ENCODE measurements around the gene SNRNP200. TPM values are rescaled to one million over a fixed set of nuclear protein-coding genes. Genes with fewer than 3 reads are reported as not detected.

Gene SNRNP200
- total and polyA plus RNA-seq, 11 donors, result 38.8 to 85.5 (median 66.6) TPM

DNA sequence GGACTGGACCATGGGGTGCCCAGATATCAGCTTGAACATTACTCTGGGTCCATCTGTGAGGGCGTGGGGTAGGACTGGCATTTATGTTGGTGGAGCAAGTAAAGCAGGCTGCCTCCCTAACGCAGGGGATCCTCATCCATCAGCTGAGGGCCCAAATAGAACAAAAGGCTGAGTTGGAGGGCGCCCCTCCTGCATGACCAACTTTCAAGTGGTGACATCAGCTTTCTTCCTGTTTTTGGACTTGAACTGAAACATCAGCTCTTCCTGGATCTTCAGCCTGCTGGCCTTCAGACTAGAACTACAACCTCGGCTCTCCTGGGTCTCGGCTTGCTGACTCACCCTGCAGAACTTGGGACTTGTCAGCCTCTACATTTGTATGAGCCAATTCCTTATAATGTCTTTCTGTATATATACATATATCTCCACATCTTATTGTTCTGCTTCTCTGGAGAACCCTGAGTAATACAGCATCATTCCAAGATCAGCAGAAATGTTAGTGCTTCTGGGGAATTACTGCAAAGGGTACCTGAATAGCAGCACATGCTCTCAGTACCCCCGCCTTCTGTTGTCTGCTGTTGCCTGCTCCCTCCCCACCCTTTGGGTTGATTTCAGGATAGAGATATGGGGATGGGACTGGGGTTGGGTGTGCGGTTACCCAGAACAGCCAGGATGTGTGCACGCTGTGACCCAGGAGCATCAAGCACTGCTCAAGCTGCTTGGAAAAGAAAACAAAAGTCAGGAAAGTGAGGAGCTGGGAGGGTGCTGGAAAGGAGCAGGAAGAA lies 59.5 kb downstream of the SNRNP200 start:
- Histone ChIP-seq H3K27me3 (no peaks in the 10 kb centered on the region), H3K4me3 (no peak overlapping the region), H3K9me3 (no peaks in the 10 kb centered on the region), H3K27ac (peak overlapping the region in 2 of 12 donors; percentile 15 to 89), H3K4me1 (peaks cover 0 to 83% (median 31%) of the 10 kb centered on the region in 12 donors), H3K36me3 (peaks cover 0 to 4% (median 0%) of the 10 kb centered on the region in 9 donors)
- 78 to 88% (median 84%) methylated on average over 8 of the region's 8 CpGs for WGBS, 4 donors
- ATAC-seq (peak in 3 of 4 donors; percentile 3 to 16 (median 6)), DNase-seq (no peak)
- intact Hi-C loops (cut with DNase I), result loop anchor here in 1 of 10 donors (5.0 kb wide), 1 partner anchor 33 kb away; no protein-coding TSS in a partner anchor
- TF ChIP-seq POLR2A (IDR thresholded peaks at IDR 0.05), result no peak
- TF ChIP-seq CTCF (IDR thresholded peaks at IDR 0.05), result no peak

DNA sequence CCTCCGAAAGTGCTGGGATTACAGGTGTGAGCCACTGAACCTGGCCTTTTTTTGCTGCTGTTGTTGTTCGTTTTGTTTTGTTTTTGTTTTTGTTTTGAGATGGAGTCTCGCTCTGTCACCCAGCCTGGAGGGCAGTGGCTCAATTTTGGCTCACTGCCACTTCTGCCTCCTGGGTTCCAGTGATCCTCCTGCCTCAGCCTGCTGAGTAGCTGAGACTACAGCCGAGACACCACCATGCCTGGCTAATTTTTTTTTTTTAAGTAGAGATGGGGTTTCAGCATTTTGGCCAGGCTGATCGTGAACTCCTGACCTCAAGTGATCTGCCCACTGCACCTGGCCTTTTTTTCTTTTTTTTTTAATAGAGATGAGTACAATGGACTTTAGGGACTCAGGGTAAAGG lies 61.5 kb downstream of the SNRNP200 start:
- H3K9me3 ChIP-seq, result no peaks in the 10 kb centered on the region
- whole genome bisulfite sequencing, 4 donors, result 83 to 95% (median 94%) methylated on average over 5 of the region's 5 CpGs
- peaks cover 0 to 73% (median 24%) of the 10 kb centered on the region in 12 donors for H3K4me1 ChIP-seq
- H3K36me3 ChIP-seq, result no peaks in the 10 kb centered on the region
- DNase-seq, result no peak
- intact Hi-C loops (cut with DNase I), result no loop called here
- no peaks in the 10 kb centered on the region for H3K27me3 ChIP-seq
- no peak overlapping the region for H3K27ac ChIP-seq
- no peak for TF ChIP-seq POLR2A (IDR thresholded peaks at IDR 0.05)
- H3K4me3 ChIP-seq, result no peak overlapping the region
- ATAC-seq, result no peak

DNA sequence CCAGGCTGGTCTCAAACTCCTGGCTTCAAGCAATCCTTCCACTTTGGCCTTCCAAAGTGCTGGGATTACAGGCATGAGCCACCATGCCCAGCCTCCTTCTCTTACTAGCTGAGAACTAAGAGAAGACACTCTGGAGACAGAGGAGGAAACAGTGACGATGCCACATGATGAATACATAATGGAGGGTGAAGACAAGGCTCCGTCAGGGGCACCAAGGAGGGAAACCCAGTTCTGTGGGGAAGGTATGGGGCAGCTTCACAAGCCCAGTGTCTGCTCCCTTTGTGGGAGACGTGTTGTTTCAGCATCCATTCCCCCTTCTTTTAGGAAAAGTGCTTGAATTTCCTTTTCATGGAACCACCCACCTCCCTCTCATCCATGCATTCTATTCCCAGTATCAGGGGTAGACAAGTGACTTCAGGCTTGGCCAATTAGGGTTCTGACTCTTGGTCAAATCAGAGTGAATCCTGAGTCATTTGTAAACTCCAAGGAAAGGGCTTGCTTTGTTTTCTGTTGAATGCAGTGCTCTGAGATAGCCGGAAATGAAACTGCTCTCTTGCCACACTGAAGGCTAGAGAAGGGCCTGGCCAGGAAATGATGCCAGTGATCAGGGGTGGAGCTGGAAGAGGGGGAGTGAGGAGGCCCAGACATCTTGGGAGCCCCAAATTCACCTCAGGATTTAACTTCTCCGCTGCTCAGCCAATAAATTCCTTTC lies 63.3 kb downstream of the SNRNP200 start:
- Histone ChIP-seq H3K36me3 (no peaks in the 10 kb centered on the region), H3K4me1 (peaks cover 0 to 57% (median 24%) of the 10 kb centered on the region in 12 donors), H3K27me3 (no peaks in the 10 kb centered on the region), H3K4me3 (peak overlapping the region in 1 of 12 donors; percentile 28), H3K9me3 (no peaks in the 10 kb centered on the region), H3K27ac (peak overlapping the region; percentile 2 to 96 (median 50))
- intact Hi-C loops (cut with DNase I), result no loop called here
- TF ChIP-seq POLR2A (IDR thresholded peaks at IDR 0.05), result no peak
- TF ChIP-seq CTCF (IDR thresholded peaks at IDR 0.05), result no peak
- 73 to 79% (median 75%) methylated on average over 5 of the region's 5 CpGs for WGBS, 4 donors
- ATAC-seq (peak in 3 of 4 donors; percentile 52 to 82 (median 57)), DNase-seq (peak in 4 of 5 donors; percentile 52 to 63 (median 55))

DNA sequence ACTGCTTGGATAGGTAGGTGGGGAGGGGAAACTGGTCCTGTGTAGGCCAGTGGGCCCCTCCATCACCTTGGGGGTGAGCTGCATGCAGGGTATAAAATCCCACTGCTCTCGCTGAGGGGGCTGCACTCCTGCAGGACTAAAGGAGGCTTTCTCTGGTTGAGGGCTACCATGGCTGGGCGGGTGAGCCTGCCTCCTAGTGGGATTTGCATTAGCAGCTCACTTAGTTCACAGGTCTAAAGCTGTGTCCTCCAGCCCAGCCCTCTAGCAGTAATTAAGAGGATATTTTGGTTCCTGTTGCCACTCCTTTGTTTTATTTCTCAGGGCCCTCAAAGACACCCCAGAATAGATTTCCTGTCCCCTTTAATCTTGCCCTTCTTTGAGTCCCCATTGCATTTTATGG lies 64.1 kb downstream of the SNRNP200 start:
- intact Hi-C loops (cut with DNase I), result no loop called here
- no peak for ATAC-seq
- H3K36me3 ChIP-seq, result no peaks in the 10 kb centered on the region
- H3K27ac ChIP-seq, result peak overlapping the region in 4 of 12 donors; percentile 45 to 96 (median 65)
- H3K4me1 ChIP-seq, result peaks cover 0 to 48% (median 21%) of the 10 kb centered on the region in 12 donors
- H3K9me3 ChIP-seq, result no peaks in the 10 kb centered on the region
- no peak overlapping the region for H3K4me3 ChIP-seq
- TF ChIP-seq CTCF (IDR thresholded peaks at IDR 0.05) (no peak), POLR2A (IDR thresholded peaks at IDR 0.05) (no peak)
- WGBS, 4 donors, result 83 to 97% (median 94%) methylated on average over 2 of the region's 2 CpGs
- H3K27me3 ChIP-seq, result no peaks in the 10 kb centered on the region
- no peak for DNase-seq
